Stimulated activated naive CD8-positive, alpha-beta T cell treated with anti-CD3 and anti-CD28 coated beads, Interleukin-15, amount 100 ng/mL, for 72 hours (primary cell): ENCODE data around the gene CECR2.

Experiments used
- ATAC-seq: fragments of 150-1000 bp; cut with Tn5 transposase; 2 replicates; pipeline ENCODE4 v1.10.0; 2021; ENCODE audit warnings: mild to moderate bottlenecking, moderate library complexity
- DNase-seq, 2 donors: peaks; one replicate each; pipeline ENCODE4 v3.0.0; 2021 to 2022
- H3K27ac Mint-ChIP-seq, 2 donors: one replicate each; pipeline ENCODE4 v1.8.0; 2022; ENCODE audit warnings: mild to moderate bottlenecking in 2 of 2, mixed read lengths in 2 of 2, moderate library complexity in 2 of 2
- H3K27me3 Mint-ChIP-seq: one replicate; pipeline ENCODE4 v1.8.0; 2022; ENCODE audit warnings: mixed read lengths
- H3K4me1 Mint-ChIP-seq: one replicate; pipeline ENCODE4 v1.8.0; 2022; ENCODE audit warnings: mild to moderate bottlenecking, mixed read lengths
- H3K4me3 Mint-ChIP-seq, 2 donors: one replicate each; pipeline ENCODE4 v1.8.0; 2022; ENCODE audit warnings: mild to moderate bottlenecking in 2 of 2, mixed read lengths in 2 of 2, moderate library complexity in 1 of 2
- H3K9me3 Mint-ChIP-seq, 2 donors: one replicate each; pipeline ENCODE4 v1.8.0; 2022; ENCODE audit warnings: mixed read lengths in 2 of 2

CECR2 gene

DNA sequence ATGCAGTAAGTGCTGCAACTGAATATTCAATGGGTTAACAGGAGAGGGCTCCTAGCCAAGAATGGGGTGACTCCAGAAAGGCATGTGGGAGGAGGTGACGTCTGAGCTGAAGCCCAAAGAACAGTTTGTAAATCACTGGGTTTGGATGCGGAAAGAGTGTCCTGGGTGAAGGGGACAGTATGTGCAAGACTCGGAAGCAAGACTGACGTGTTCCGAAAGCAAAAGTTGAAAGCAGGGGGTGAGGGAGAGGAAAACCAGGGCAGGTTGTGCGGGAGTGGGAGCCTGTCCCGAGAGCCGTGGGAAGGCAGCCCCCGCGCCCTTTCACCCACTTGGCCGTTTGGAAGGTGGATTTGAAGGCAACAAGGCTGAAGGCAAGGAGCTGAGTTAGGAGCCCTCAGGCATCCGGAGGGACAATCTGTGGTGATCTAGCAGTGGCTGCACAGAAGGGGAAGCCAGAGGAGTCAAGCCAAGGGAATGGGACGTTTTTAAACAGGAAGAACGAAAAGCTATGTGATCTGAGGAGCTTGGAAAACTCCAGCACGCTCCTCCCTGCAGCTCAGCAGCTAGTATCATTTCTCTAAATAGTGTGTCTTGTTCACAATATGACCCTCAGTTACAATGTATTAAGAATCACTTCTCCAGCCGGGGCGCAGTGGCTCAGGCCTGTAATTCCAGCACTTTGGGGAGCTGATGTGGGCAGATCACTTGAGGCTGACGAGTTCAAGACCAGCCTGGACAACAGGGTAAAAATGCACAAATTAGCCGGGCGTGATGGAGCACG is 201.8 kb downstream of the CECR2 start:
- H3K4me1 Mint-ChIP-seq, result no peaks in the 10 kb centered on the region
- H3K27ac Mint-ChIP-seq, result no peak overlapping the region
- DNase-seq (no peak), ATAC-seq (no peak)
- H3K4me3 Mint-ChIP-seq, result no peak overlapping the region
- H3K27me3 Mint-ChIP-seq, result peaks cover 22% of the 10 kb centered on the region
- H3K9me3 Mint-ChIP-seq, result no peaks in the 10 kb centered on the region

DNA sequence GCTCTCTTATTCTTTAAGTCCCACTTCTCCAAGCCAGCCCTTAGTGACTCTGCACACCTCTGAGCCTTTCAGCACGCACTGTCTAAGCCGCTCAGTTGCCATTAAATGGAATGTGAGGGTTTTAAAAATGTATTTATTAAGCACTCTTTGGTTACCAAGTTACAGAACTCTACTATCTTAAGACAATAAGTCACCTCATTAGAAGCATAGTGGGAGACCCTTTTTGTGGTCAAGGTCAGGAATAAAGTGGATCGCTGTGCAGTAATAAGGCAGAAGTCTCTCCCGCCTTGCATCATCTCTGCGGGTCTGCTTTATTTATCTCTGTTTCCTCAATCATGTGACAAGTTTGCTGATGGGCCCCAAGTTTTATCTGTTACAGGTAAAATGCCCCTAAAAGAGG is 205.9 kb downstream of the CECR2 start:
- no peak overlapping the region for H3K27ac Mint-ChIP-seq
- no peak overlapping the region for H3K4me3 Mint-ChIP-seq
- ATAC-seq (no peak), DNase-seq (no peak)
- H3K9me3 Mint-ChIP-seq, result no peaks in the 10 kb centered on the region
- peaks cover 18% of the 10 kb centered on the region for H3K27me3 Mint-ChIP-seq
- H3K4me1 Mint-ChIP-seq, result no peaks in the 10 kb centered on the region

DNA sequence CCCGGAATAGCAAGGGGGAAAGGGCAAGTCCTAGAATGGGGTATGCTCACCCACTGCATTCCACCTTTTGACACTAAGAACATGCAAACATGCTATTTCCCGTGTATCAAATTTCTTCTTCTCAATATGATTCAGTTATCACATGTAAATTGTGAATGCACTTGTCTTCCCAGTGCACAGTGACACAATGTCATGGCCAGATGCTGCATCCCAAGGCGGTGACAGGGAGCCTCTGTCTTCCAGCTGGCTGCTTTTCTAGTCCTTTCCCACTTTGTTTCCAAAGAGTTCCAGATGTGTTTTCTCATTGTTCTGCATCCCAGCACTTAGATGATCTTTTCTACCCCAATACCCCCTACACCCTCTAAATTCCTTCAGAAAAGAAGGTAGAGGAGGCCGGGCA is 206.4 kb downstream of the CECR2 start:
- H3K4me3 Mint-ChIP-seq, result no peak overlapping the region
- H3K4me1 Mint-ChIP-seq, result no peaks in the 10 kb centered on the region

DNA sequence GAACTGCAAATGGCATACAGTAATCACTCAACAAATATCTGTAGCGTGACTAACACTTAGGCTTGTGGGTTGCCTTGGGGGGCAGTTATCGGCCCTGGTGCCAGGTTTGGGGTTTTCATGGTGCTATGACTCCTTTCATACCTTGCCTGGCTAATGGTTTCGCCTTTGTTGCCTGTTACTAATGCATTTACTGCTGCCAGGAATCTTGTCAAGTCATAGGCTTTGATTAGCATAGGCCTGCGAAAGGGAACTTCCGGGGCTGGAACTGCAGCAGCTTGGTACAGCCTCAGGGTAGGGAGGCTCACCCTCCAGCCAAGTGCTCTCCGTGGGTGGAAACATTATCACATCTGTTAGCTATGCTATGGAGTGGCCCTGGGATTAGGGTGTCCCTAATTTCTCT is 207.2 kb downstream of the CECR2 start:
- DNase-seq, result no peak
- Mint-ChIP-seq H3K27ac (no peak overlapping the region), H3K9me3 (no peaks in the 10 kb centered on the region), H3K4me1 (no peaks in the 10 kb centered on the region), H3K27me3 (peaks cover 7% of the 10 kb centered on the region), H3K4me3 (no peak overlapping the region)
- no peak for ATAC-seq

More for the DNA sequence above, 206.4 kb downstream of the CECR2 start:
- Mint-ChIP-seq H3K27ac (no peak overlapping the region), H3K9me3 (no peaks in the 10 kb centered on the region), H3K27me3 (peaks cover 13% of the 10 kb centered on the region)
- DNase-seq, result no peak
- no peak for ATAC-seq

DNA sequence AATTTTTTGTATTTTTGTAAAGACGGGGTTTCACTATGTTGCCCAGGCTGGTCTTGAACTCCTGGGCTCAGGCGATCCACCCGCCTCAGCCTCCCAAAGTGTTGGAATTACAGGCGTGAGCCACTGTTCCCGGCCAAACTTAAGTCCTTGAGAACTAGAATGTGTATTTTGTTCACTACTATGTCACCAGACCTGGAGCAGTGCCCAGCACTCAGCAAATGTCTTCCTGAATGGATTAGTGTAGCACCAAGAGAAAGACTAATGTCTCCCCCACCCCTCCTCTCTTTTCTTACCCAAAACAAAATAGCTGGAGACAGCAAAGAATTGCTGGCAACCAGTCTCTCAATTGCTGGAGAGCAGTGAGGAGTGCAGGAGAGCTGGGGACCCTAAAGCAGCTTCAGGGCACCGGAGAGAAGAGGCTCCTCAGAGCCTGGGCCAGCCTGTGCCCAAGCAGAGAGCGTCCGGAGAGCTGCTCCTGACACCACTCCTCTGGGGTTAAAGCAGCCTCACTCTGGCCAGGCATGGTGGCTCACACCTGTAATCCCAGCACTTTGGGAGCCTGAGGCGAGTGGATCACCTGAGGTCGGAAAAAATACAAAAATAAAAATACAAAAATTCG is 209.0 kb downstream of the CECR2 start:
- H3K4me1 Mint-ChIP-seq, result no peaks in the 10 kb centered on the region
- no peak overlapping the region for H3K4me3 Mint-ChIP-seq
- H3K27ac Mint-ChIP-seq, result no peak overlapping the region
- DNase-seq (no peak), ATAC-seq (no peak)
- peaks cover 7% of the 10 kb centered on the region for H3K27me3 Mint-ChIP-seq
- no peaks in the 10 kb centered on the region for H3K9me3 Mint-ChIP-seq

DNA sequence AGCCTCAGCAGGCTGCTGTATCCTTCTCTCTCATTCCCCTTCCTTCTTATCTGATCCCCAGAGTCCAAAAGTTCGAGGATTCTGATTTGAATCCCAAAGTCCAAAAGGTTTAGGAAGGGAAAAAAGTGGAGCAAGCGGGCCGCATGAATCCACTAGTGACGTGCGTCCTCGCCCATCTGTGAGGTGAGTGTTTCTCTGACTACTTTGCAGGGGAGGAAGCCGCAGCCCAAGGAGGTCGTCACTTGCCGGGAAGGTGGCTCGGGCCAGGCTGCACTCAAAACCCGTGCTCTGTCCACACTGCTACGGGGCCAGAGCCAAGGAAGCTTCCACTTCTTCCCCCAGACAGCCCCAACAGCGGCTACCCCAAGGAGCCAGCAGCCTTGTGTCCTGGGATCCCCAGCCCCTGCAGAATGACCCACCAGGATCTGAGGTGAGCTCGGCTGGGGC is 210.3 kb downstream of the CECR2 start:
- DNase-seq (no peak), ATAC-seq (no peak)
- Mint-ChIP-seq H3K4me1 (no peaks in the 10 kb centered on the region), H3K4me3 (no peak overlapping the region), H3K9me3 (no peaks in the 10 kb centered on the region), H3K27me3 (peaks cover 7% of the 10 kb centered on the region), H3K27ac (peak overlapping the region in 1 of 2 donors; percentile 47)

DNA sequence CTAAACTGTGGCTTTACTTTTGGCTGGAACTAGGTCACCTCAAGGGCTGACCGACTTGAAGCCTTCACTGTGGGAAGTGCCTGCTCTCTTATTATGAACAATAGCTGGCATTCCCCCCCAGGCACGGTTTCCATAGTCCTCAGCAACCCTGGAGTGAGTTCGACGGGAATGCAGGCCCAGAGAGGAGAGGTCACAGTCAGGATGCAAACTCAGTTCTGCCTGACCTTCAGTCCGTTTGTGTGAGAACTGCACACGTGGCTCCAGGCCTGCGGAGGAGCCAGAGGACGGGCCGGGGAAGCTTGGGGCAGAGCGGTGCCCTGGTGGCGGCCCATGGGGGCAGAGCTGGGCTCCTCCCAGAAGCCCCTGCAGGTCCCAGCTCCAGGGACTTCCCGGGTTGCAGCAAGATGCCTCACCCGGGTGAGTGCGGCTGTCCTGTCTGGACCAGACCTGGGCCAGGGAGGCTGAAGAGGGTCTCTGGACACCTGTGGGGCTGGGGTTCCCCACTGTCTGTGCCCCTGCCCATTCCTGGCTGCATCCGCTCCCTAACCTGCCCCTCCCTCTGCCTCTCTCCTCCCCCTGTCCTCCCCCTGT is 211.3 kb downstream of the CECR2 start:
- ATAC-seq (no peak), DNase-seq (no peak)
- no peaks in the 10 kb centered on the region for H3K4me1 Mint-ChIP-seq
- no peak overlapping the region for H3K27ac Mint-ChIP-seq
- no peak overlapping the region for H3K4me3 Mint-ChIP-seq
- no peaks in the 10 kb centered on the region for H3K9me3 Mint-ChIP-seq
- H3K27me3 Mint-ChIP-seq, result peaks cover 7% of the 10 kb centered on the region

DNA sequence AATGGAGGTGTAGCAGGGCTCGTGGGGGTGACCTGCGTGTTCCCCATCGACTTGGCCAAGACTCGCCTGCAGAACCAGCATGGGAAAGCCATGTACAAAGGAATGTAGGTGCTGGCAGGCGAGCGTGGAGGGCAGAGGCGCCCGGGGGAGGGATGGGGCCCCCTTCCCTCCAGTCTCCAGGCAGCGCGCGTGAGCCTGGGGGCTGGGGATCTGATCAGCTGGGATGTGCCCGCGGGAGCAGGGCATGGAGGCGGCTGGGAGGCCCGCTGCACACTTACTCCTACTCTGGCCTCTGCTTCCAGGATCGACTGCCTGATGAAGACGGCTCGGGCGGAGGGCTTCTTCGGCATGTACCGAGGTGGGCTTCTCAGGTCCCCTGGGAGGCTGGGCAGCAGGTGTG is 211.8 kb downstream of the CECR2 start:
- DNase-seq (no peak), ATAC-seq (no peak)
- H3K4me1 Mint-ChIP-seq, result no peaks in the 10 kb centered on the region
- H3K27ac Mint-ChIP-seq, result no peak overlapping the region
- no peak overlapping the region for H3K4me3 Mint-ChIP-seq
- H3K27me3 Mint-ChIP-seq, result peaks cover 7% of the 10 kb centered on the region
- H3K9me3 Mint-ChIP-seq, result no peaks in the 10 kb centered on the region

DNA sequence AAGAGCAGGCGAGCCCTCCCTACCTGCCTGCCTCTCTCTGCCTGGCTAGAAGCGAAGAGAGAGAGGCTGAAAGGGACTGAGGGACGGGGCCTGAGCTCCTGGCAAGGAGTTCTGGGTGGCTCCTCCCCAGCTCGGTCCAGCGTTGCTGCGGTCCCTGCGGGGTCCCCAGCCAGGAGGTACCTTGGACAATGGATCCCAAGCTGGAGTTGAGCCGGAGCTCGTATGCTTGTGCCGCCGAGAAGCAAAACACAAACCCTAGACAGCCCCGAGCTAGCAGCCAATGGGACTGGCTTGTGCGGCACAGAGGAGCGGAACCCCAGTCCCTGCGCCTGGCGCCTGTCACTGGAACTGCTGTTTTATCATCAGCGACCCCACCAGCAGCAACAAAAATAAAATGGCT is 212.4 kb downstream of the CECR2 start:
- Mint-ChIP-seq H3K9me3 (no peaks in the 10 kb centered on the region), H3K27ac (no peak overlapping the region), H3K4me3 (no peak overlapping the region), H3K4me1 (no peaks in the 10 kb centered on the region), H3K27me3 (peaks cover 7% of the 10 kb centered on the region)
- no peak for DNase-seq
- ATAC-seq, result no peak

DNA sequence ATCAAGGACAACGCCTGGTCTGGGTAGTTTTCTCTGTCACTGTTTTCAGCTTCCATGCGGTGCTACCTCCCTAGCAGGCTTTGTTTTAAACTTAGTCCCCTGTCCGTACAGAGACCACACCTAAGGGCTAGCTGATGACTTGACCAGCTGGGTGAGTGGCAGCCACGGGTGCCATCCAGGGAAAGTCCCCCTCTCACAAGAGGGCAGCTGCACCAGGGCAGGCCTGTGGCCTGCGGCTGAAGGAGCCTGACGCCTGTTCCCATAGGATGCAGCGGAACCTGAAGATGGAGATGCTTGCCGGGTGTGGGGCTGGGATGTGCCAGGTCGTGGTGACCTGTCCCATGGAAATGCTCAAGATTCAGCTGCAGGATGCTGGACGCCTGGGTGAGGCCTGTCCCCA is 213.9 kb downstream of the CECR2 start:
- Mint-ChIP-seq H3K4me3 (no peak overlapping the region), H3K9me3 (no peaks in the 10 kb centered on the region), H3K27ac (no peak overlapping the region)

DNA sequence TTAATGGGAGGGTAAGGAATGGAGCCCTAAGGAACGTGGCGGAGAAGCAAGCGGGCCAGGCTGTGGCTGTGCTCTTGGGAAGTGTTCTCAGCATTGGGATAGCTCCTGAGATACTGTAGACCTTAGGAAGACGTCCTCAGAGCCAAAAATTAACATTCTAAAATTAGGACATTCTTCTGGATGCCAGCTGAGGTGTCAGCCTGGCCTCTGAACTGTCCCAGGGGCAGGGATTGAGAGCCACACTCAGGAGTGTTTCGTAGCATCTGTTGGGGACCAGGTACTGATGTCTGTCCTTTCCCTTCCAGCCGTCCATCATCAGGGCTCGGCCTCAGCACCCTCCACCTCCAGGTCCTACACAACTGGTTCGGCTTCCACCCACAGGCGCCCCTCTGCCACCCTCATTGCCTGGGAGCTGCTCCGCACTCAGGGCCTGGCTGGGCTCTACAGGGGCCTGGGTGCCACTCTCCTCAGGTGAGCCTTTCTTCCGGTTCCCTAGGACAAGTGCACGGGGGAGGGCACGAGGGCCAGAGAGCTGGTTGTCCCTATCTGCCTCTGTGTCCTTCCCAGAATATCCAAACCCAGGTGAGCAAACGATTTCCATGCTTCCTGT is 217.7 kb downstream of the CECR2 start:
- ATAC-seq (no peak), DNase-seq (no peak)
- no peaks in the 10 kb centered on the region for H3K9me3 Mint-ChIP-seq
- no peaks in the 10 kb centered on the region for H3K27me3 Mint-ChIP-seq
- H3K27ac Mint-ChIP-seq, result peak overlapping the region in 1 of 2 donors; percentile 89
- no peaks in the 10 kb centered on the region for H3K4me1 Mint-ChIP-seq
- no peak overlapping the region for H3K4me3 Mint-ChIP-seq

More for the DNA sequence above, 213.9 kb downstream of the CECR2 start:
- H3K27me3 Mint-ChIP-seq, result peaks cover 7% of the 10 kb centered on the region
- ATAC-seq, result no peak
- no peaks in the 10 kb centered on the region for H3K4me1 Mint-ChIP-seq
- no peak for DNase-seq

DNA sequence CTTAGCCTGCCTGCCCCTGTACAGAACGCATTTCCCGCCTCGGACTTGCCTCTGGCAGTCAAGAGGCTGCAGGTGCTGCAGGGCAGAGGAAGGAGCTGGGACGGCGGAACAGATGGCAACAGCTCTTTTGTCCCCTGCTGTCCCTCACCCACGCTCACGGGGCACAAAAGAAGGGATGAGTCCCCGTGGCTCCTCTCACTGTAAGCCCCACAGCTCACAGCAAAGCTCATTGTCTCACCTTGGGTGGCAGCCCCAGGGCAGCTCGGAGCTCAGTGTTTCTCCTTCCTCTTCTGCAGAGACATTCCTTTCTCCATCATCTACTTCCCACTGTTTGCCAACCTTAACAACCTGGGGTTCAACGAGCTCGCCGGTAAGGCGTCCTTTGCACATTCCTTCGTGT is 218.4 kb downstream of the CECR2 start:
- Mint-ChIP-seq H3K9me3 (no peaks in the 10 kb centered on the region), H3K27ac (peak overlapping the region in 1 of 2 donors; percentile 22)

DNA sequence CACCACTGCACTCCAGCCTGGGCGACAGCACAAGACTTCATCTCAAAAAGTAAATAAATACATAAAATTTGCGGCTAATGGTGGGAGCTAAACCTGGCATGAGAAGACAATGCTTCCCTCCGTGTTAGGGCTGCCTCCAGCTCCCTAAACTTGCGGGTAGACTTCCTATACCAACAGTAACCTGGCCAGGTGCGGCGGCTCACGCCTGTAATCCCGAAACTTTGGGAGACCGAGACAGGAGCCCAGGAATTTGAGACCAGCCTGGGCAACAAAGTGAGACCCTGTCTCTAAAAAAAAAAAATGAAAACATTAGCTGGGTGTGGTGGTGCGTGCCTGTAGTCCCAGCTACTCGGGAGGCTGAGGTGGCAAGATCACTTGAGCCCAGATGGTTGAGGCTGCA is 219.3 kb downstream of the CECR2 start:
- ATAC-seq, result no peak
- no peak overlapping the region for H3K4me3 Mint-ChIP-seq
- DNase-seq, result no peak

More for the DNA sequence above, 218.4 kb downstream of the CECR2 start:
- ATAC-seq, result no peak
- Mint-ChIP-seq H3K27me3 (no peaks in the 10 kb centered on the region), H3K4me3 (no peak overlapping the region), H3K4me1 (no peaks in the 10 kb centered on the region)
- no peak for DNase-seq

DNA sequence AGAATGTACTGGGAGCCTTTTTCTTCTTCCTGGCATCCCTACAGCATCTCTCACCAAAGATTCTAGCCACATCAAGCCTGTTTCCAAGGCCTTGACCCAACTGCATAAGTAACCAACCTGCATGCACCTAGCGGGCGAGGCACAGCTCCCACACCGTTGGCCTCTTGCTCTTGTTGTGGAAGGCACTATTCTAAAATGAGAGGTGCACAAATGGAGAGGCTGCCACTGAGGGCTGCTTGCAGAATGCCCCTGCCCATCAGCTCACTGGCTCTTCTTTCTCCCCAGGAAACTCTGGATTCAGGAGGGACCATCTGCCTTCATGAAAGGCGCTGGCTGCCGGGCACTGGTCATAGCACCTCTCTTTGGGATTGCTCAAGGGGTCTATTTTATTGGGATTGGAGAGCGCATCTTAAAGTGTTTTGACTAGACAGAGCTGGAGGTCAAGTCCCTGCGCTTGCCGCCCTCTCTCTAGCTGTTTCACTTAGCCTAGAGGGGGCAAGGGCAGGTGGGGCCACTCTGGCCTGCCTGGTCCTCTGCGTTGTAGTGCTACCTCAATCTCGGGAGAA is 220.6 kb downstream of the CECR2 start:
- H3K4me3 Mint-ChIP-seq, result no peak overlapping the region
- H3K9me3 Mint-ChIP-seq, result no peaks in the 10 kb centered on the region
- no peak for DNase-seq
- no peaks in the 10 kb centered on the region for H3K4me1 Mint-ChIP-seq
- H3K27me3 Mint-ChIP-seq, result no peaks in the 10 kb centered on the region
- H3K27ac Mint-ChIP-seq, result no peak overlapping the region
- ATAC-seq, result no peak

More for the DNA sequence above, 219.3 kb downstream of the CECR2 start:
- Mint-ChIP-seq H3K27me3 (no peaks in the 10 kb centered on the region), H3K4me1 (no peaks in the 10 kb centered on the region), H3K27ac (peak overlapping the region in 1 of 2 donors; percentile 59), H3K9me3 (no peaks in the 10 kb centered on the region)

DNA sequence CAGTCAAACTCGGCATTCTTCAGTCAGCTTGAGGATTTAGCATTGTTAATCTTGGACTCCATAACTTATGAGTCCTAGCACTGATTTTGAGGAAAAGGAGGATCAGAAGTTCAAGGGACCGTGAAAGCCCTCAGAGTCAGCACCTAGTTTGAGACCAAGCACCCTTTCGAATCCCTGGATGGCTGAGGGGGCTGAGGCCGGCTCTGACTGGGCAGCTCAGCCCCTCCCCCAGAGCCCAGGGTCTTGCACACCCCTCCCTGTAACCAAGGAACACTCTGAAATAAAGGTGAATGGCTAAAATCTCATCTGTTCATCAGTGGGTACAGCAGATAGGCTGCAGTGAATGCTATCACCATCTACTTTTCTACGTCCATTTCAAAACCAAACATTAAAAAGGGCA is 221.3 kb downstream of the CECR2 start:
- no peak overlapping the region for H3K27ac Mint-ChIP-seq
- ATAC-seq (no peak), DNase-seq (no peak)
- no peaks in the 10 kb centered on the region for H3K27me3 Mint-ChIP-seq
- no peak overlapping the region for H3K4me3 Mint-ChIP-seq
- no peaks in the 10 kb centered on the region for H3K9me3 Mint-ChIP-seq
- H3K4me1 Mint-ChIP-seq, result no peaks in the 10 kb centered on the region

DNA sequence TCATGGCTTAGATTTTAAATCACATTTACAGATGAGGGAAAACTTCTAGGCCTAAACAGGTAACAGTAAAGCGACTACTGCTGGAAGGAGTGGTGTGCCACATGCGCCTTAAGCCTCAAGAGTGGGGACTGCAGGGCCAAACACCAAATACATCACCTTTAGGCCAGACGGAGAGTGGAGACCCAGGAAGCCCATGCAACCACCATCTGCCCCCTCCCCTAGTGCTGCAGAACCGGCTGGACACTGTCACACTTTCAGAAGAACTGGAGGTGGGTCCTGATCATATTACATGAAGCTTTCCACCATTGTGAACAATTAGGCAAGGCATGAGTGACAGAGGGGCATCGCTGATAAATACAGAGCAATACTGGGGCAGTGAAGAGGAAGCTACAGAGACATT is 222.9 kb downstream of the CECR2 start:
- Mint-ChIP-seq H3K4me1 (no peaks in the 10 kb centered on the region), H3K27me3 (no peaks in the 10 kb centered on the region), H3K9me3 (no peaks in the 10 kb centered on the region), H3K27ac (no peak overlapping the region), H3K4me3 (no peak overlapping the region)
- ATAC-seq (no peak), DNase-seq (no peak)
